ENCODE data around the gene RNU6-1. TPM values are rescaled to one million over a fixed set of nuclear protein-coding genes. Genes with fewer than 3 reads are reported as not detected.

The RNU6-1 gene
- total RNA-seq, 2 donors from 2014 or later, result not detected

GRCh38 chr15:67865331-67865730 is 25.5 kb upstream of the RNU6-1 start:
- H3K9me3 Mint-ChIP-seq, result no peaks in the 10 kb centered on the region
- H3K27ac Mint-ChIP-seq, result no peak overlapping the region
- peaks cover 0 to 11% of the 10 kb centered on the region in 2 donors for H3K36me3 Mint-ChIP-seq
- ATAC-seq (no peak), DNase-seq (ENCODE audit: low spot score in 2 of 2) (no peak)

- DNase-seq (ENCODE audit: low spot score in 2 of 2) (peak; percentile 70 to 72), ATAC-seq (peak; percentile 98 to 99)
- H3K9me3 Mint-ChIP-seq, result no peaks in the 10 kb centered on the region
- H3K27ac Mint-ChIP-seq, result no peak overlapping the region
- no peaks in the 10 kb centered on the region for H3K36me3 Mint-ChIP-seq
Observed at GRCh38 chr15:67863442-67863987, 23.7 kb upstream of the RNU6-1 start.

GRCh38 chr15:67862750-67863441 is 23.1 kb upstream of the RNU6-1 start:
- ATAC-seq (peak in 1 of 2 donors; percentile 7), DNase-seq (ENCODE audit: low spot score in 2 of 2) (no peak)
- H3K27ac Mint-ChIP-seq, result no peak overlapping the region
- H3K9me3 Mint-ChIP-seq, result no peaks in the 10 kb centered on the region
- H3K36me3 Mint-ChIP-seq, result no peaks in the 10 kb centered on the region

- Mint-ChIP-seq H3K27ac (no peak overlapping the region), H3K9me3 (no peaks in the 10 kb centered on the region), H3K36me3 (no peaks in the 10 kb centered on the region)
- no peak for ATAC-seq
- no peak for DNase-seq (ENCODE audit: low spot score in 2 of 2)
Observed at GRCh38 chr15:67861983-67862382, 22.1 kb upstream of the RNU6-1 start.

GRCh38 chr15:67859331-67859946 is 19.6 kb upstream of the RNU6-1 start:
- Mint-ChIP-seq H3K36me3 (no peaks in the 10 kb centered on the region), H3K27ac (no peak overlapping the region), H3K9me3 (no peaks in the 10 kb centered on the region)
- DNase-seq (ENCODE audit: low spot score in 2 of 2) (no peak), ATAC-seq (no peak)

GRCh38 chr15:67857220-67857619 is 17.4 kb upstream of the RNU6-1 start:
- Mint-ChIP-seq H3K27ac (no peak overlapping the region), H3K36me3 (no peaks in the 10 kb centered on the region), H3K9me3 (no peaks in the 10 kb centered on the region)
- ATAC-seq (no peak), DNase-seq (ENCODE audit: low spot score in 2 of 2) (no peak)

GRCh38 chr15:67855842-67856241 is 16.0 kb upstream of the RNU6-1 start:
- H3K27ac Mint-ChIP-seq, result peak overlapping the region in 1 of 2 donors; percentile 13
- DNase-seq (ENCODE audit: low spot score in 2 of 2) (no peak), ATAC-seq (peak in 1 of 2 donors; percentile 74)
- H3K36me3 Mint-ChIP-seq, result no peaks in the 10 kb centered on the region
- H3K9me3 Mint-ChIP-seq, result no peaks in the 10 kb centered on the region

GRCh38 chr15:67854358-67854757 is 14.5 kb upstream of the RNU6-1 start:
- no peaks in the 10 kb centered on the region for H3K36me3 Mint-ChIP-seq
- no peaks in the 10 kb centered on the region for H3K9me3 Mint-ChIP-seq
- ATAC-seq (no peak), DNase-seq (ENCODE audit: low spot score in 2 of 2) (no peak)
- H3K27ac Mint-ChIP-seq, result no peak overlapping the region

GRCh38 chr15:67853454-67853853 is 13.6 kb upstream of the RNU6-1 start:
- no peak for ATAC-seq

GRCh38 chr15:67852418-67852817 is 12.6 kb upstream of the RNU6-1 start:
- ATAC-seq (no peak), DNase-seq (ENCODE audit: low spot score in 2 of 2) (no peak)
- H3K36me3 Mint-ChIP-seq, result no peaks in the 10 kb centered on the region
- no peak overlapping the region for H3K27ac Mint-ChIP-seq
- H3K9me3 Mint-ChIP-seq, result no peaks in the 10 kb centered on the region

More at GRCh38 chr15:67853454-67853853, 13.6 kb upstream of the RNU6-1 start:
- H3K9me3 Mint-ChIP-seq, result no peaks in the 10 kb centered on the region
- no peak overlapping the region for H3K27ac Mint-ChIP-seq
- DNase-seq (ENCODE audit: low spot score in 2 of 2), result no peak
- H3K36me3 Mint-ChIP-seq, result no peaks in the 10 kb centered on the region

- Mint-ChIP-seq H3K9me3 (no peaks in the 10 kb centered on the region), H3K36me3 (no peaks in the 10 kb centered on the region), H3K27ac (no peak overlapping the region)
- peak in 1 of 2 donors; percentile 54 for ATAC-seq
- DNase-seq (ENCODE audit: low spot score in 2 of 2), result no peak
Observed at GRCh38 chr15:67850994-67851571, 11.2 kb upstream of the RNU6-1 start.

- no peak for ATAC-seq
- H3K36me3 Mint-ChIP-seq, result no peaks in the 10 kb centered on the region
- no peak overlapping the region for H3K27ac Mint-ChIP-seq
- H3K9me3 Mint-ChIP-seq, result no peaks in the 10 kb centered on the region
- DNase-seq (ENCODE audit: low spot score in 2 of 2), result no peak
Observed at GRCh38 chr15:67850336-67850735, 10.5 kb upstream of the RNU6-1 start.

GRCh38 chr15:67849538-67849937 is 9.7 kb upstream of the RNU6-1 start:
- H3K9me3 Mint-ChIP-seq, result no peaks in the 10 kb centered on the region
- no peaks in the 10 kb centered on the region for H3K36me3 Mint-ChIP-seq
- DNase-seq (ENCODE audit: low spot score in 2 of 2), result no peak
- H3K27ac Mint-ChIP-seq, result no peak overlapping the region
- no peak for ATAC-seq

GRCh38 chr15:67845974-67846373 is 6.1 kb upstream of the RNU6-1 start:
- Mint-ChIP-seq H3K36me3 (no peaks in the 10 kb centered on the region), H3K9me3 (no peaks in the 10 kb centered on the region), H3K27ac (no peak overlapping the region)
- DNase-seq (ENCODE audit: low spot score in 2 of 2) (no peak), ATAC-seq (no peak)

GRCh38 chr15:67843571-67844387 is 3.9 kb upstream of the RNU6-1 start:
- DNase-seq (ENCODE audit: low spot score in 2 of 2) (no peak), ATAC-seq (no peak)
- H3K27ac Mint-ChIP-seq, result no peak overlapping the region
- peaks cover 0 to 7% of the 10 kb centered on the region in 2 donors for H3K36me3 Mint-ChIP-seq
- no peaks in the 10 kb centered on the region for H3K9me3 Mint-ChIP-seq

GRCh38 chr15:67843092-67843501 is 3.3 kb upstream of the RNU6-1 start:
- no peak for DNase-seq (ENCODE audit: low spot score in 2 of 2)
- Mint-ChIP-seq H3K9me3 (no peaks in the 10 kb centered on the region), H3K36me3 (peaks cover 0 to 7% of the 10 kb centered on the region in 2 donors), H3K27ac (peak overlapping the region in 1 of 2 donors; percentile 57)
- no peak for ATAC-seq

GRCh38 chr15:67841513-67841762 is 1.6 kb upstream of the RNU6-1 start:
- DNase-seq (ENCODE audit: low spot score in 2 of 2) (no peak), ATAC-seq (no peak)
- peaks cover 0 to 7% of the 10 kb centered on the region in 2 donors for H3K36me3 Mint-ChIP-seq
- H3K9me3 Mint-ChIP-seq, result no peaks in the 10 kb centered on the region
- H3K27ac Mint-ChIP-seq, result peak overlapping the region in 1 of 2 donors; percentile 98

Data from activated naive CD4-positive, alpha-beta T cell treated with anti-CD3 and anti-CD28 coated beads, Interleukin-2, amount 50 U/mL, for 72 hours (primary cell).